ENCODE data around the gene HOMER3.

GRCh38 chr19:18924684-18925213 is 16.3 kb downstream of the HOMER3 start:
- no peak for TF ChIP-seq EP300 (conservative IDR thresholded peaks at IDR 0.05; ENCODE audit: poor library complexity, severe bottlenecking)
- TF ChIP-seq RAD21 (conservative IDR thresholded peaks at IDR 0.05): no peak
- TF ChIP-seq, protein P1, sequence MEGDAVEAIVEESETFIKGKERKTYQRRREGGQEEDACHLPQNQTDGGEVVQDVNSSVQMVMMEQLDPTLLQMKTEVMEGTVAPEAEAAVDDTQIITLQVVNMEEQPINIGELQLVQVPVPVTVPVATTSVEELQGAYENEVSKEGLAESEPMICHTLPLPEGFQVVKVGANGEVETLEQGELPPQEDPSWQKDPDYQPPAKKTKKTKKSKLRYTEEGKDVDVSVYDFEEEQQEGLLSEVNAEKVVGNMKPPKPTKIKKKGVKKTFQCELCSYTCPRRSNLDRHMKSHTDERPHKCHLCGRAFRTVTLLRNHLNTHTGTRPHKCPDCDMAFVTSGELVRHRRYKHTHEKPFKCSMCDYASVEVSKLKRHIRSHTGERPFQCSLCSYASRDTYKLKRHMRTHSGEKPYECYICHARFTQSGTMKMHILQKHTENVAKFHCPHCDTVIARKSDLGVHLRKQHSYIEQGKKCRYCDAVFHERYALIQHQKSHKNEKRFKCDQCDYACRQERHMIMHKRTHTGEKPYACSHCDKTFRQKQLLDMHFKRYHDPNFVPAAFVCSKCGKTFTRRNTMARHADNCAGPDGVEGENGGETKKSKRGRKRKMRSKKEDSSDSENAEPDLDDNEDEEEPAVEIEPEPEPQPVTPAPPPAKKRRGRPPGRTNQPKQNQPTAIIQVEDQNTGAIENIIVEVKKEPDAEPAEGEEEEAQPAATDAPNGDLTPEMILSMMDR (IDR thresholded peaks at IDR 0.05; ENCODE audit: poor library complexity, severe bottlenecking): no peak
- no peak for TF ChIP-seq MXI1 (conservative IDR thresholded peaks at IDR 0.05; ENCODE audit: poor library complexity, severe bottlenecking)
